Ishikawa (cell line): ENCODE data around the gene HIGD2B.
A peak's percentile ranks its signal among the peaks of the same experiment; 100 is the strongest.
"Not testable (repeated sequence)": the region's sequence is repeated elsewhere in the genome, so short reads cannot be mapped to it uniquely, and the experiment has no call there.

ENCODE experiments used
- CEBPB ChIP-seq: IDR thresholded peaks from 2 replicates; pipeline ENCODE4 v1.6.1; 2012
- CREB1 ChIP-seq: IDR thresholded peaks from 2 replicates; pipeline ENCODE4 v1.6.1; 2012; ENCODE audit warnings: low read depth
- EGR1 ChIP-seq: IDR thresholded peaks from 2 replicates; pipeline ENCODE4 v1.6.1; 2012
- EP300 ChIP-seq: IDR thresholded peaks from 2 replicates; pipeline ENCODE4 v1.6.1; 2012; ENCODE audit warnings: borderline replicate concordance
- FOXM1 ChIP-seq: IDR thresholded peaks from 2 replicates; pipeline ENCODE4 v1.6.1; 2012; ENCODE audit warnings: low read depth, borderline replicate concordance
- MAX ChIP-seq: IDR thresholded peaks from 2 replicates; pipeline ENCODE4 v1.6.1; 2012
- NFIC ChIP-seq: IDR thresholded peaks from 2 replicates; pipeline ENCODE4 v1.6.1; 2012
- RAD21 ChIP-seq: IDR thresholded peaks from 2 replicates; pipeline ENCODE4 v1.6.1; 2012; ENCODE audit warnings: low read depth
- REST ChIP-seq: IDR thresholded peaks from 2 replicates; pipeline ENCODE4 v1.6.1; 2012; ENCODE audit warnings: low read depth, mild to moderate bottlenecking
- TAF1 ChIP-seq: IDR thresholded peaks from 2 replicates; pipeline ENCODE4 v1.6.1; 2012; ENCODE audit warnings: low read depth, mild to moderate bottlenecking
- TCF12 ChIP-seq: IDR thresholded peaks from 2 replicates; pipeline ENCODE4 v1.6.1; 2012; ENCODE audit warnings: low read depth
- TEAD4 ChIP-seq: IDR thresholded peaks from 2 replicates; pipeline ENCODE4 v1.6.1; 2012
- USF1 ChIP-seq: IDR thresholded peaks from 2 replicates; pipeline ENCODE4 v1.6.1; 2012
- YY1 ChIP-seq: IDR thresholded peaks from 2 replicates; pipeline ENCODE4 v1.6.1; 2012; ENCODE audit warnings: low read depth
- ZBTB7A ChIP-seq: IDR thresholded peaks from 2 replicates; pipeline ENCODE4 v1.6.1; 2012; ENCODE audit warnings: low read depth

HIGD2B gene

GRCh38 chr15:72680931-72681330 lies 5.1 kb downstream of the HIGD2B start:
- TF ChIP-seq EGR1 = no peak
- TF ChIP-seq TCF12 = no peak
- TF ChIP-seq EP300 = no peak
- no peak for TF ChIP-seq FOXM1
- TF ChIP-seq RAD21 = no peak
- TF ChIP-seq CEBPB = no peak
- TF ChIP-seq REST = no peak

GRCh38 chr15:72676838-72677237 lies 9.1 kb downstream of the HIGD2B start:
- no peak for TF ChIP-seq TAF1
- TF ChIP-seq EP300 = no peak
- no peak for TF ChIP-seq TCF12
- TF ChIP-seq RAD21 = no peak
- TF ChIP-seq FOXM1 = no peak
- TF ChIP-seq USF1 = no peak
- TF ChIP-seq CREB1 = no peak
- TF ChIP-seq ZBTB7A = no peak
- no peak for TF ChIP-seq NFIC

- TF ChIP-seq EGR1 = no peak
- no peak for TF ChIP-seq MAX
- no peak for TF ChIP-seq TEAD4
- no peak for TF ChIP-seq REST
These were observed 14.5 kb downstream of the HIGD2B start for GRCh38 chr15:72671525-72671924.

- peak; percentile 62 for TF ChIP-seq YY1
- TF ChIP-seq TAF1 = 0 out of 2 replicates have a peak, but pooled peaks have one; percentile 27
- TF ChIP-seq RAD21 = peak; percentile 34; the same call in 1 of the 2 replicates
- peak; percentile 45; the same call in 1 of the 2 replicates for TF ChIP-seq MAX
These were observed 15.2 kb downstream of the HIGD2B start for GRCh38 chr15:72670656-72671352.

- not testable (repeated sequence) for TF ChIP-seq RAD21, NFIC, CEBPB
These were observed 31.6 kb downstream of the HIGD2B start, which contains the start of gene GOLGA6B for GRCh38 chr15:72654397-72654796. Gene GOLGA6B (plus strand): TSS chr15:72654697. CDS start chr15:72654738, 41 bp downstream.

GRCh38 chr15:72636519-72637282 lies 49.3 kb downstream of the HIGD2B start:
- TF ChIP-seq MAX = 0 out of 2 replicates have a peak, but pooled peaks have one; percentile 17
- TF ChIP-seq USF1 = peak; percentile 75
- peak; percentile 34; the same call in 1 of the 2 replicates for TF ChIP-seq TAF1
